ENCODE data around the gene DNPEP.

The DNPEP gene

GRCh38 chr2:219385958-219386520, 1.7 kb downstream of the DNPEP start:
- Histone ChIP-seq H3K4me3 (ENCODE audit: severe bottlenecking) (no peak overlapping the region), H3K27me3 (ENCODE audit: insufficient read depth, poor library complexity, severe bottlenecking) (peaks cover 3% of the 10 kb centered on the region), H3K9me3 (ENCODE audit: severe bottlenecking) (no peaks in the 10 kb centered on the region), H3K4me1 (ENCODE audit: insufficient read depth, poor library complexity, severe bottlenecking) (no peaks in the 10 kb centered on the region), H3K27ac (ENCODE audit: poor library complexity, severe bottlenecking) (no peak overlapping the region), H3K36me3 (ENCODE audit: low read depth) (peaks cover 24% of the 10 kb centered on the region)
- no peak for ATAC-seq (ENCODE audit: low read depth)
- no peak for TF ChIP-seq CTCF (IDR thresholded peaks at IDR 0.05; ENCODE audit: poor library complexity, severe bottlenecking)
- DNase-seq (ENCODE audit: low spot score) = no peak

GRCh38 chr2:219384859-219385258, 2.9 kb downstream of the DNPEP start:
- Histone ChIP-seq H3K27ac (ENCODE audit: poor library complexity, severe bottlenecking) (no peak overlapping the region), H3K4me1 (ENCODE audit: insufficient read depth, poor library complexity, severe bottlenecking) (no peaks in the 10 kb centered on the region), H3K36me3 (ENCODE audit: low read depth) (peaks cover 29% of the 10 kb centered on the region), H3K27me3 (ENCODE audit: insufficient read depth, poor library complexity, severe bottlenecking) (peaks cover under 1% of the 10 kb centered on the region), H3K9me3 (ENCODE audit: severe bottlenecking) (no peaks in the 10 kb centered on the region), H3K4me3 (ENCODE audit: severe bottlenecking) (no peak overlapping the region)
- no peak for TF ChIP-seq CTCF (IDR thresholded peaks at IDR 0.05; ENCODE audit: poor library complexity, severe bottlenecking)
- DNase-seq (ENCODE audit: low spot score) (no peak), ATAC-seq (ENCODE audit: low read depth) (no peak)

- no peak overlapping the region for H3K4me3 ChIP-seq (ENCODE audit: severe bottlenecking)
- H3K36me3 ChIP-seq (ENCODE audit: low read depth) = peaks cover 29% of the 10 kb centered on the region
- H3K27me3 ChIP-seq (ENCODE audit: insufficient read depth, poor library complexity, severe bottlenecking) = no peaks in the 10 kb centered on the region
- H3K27ac ChIP-seq (ENCODE audit: poor library complexity, severe bottlenecking) = no peak overlapping the region
- no peak for DNase-seq (ENCODE audit: low spot score)
- no peaks in the 10 kb centered on the region for H3K4me1 ChIP-seq (ENCODE audit: insufficient read depth, poor library complexity, severe bottlenecking)
- ATAC-seq (ENCODE audit: low read depth) = no peak
- no peak for TF ChIP-seq CTCF (IDR thresholded peaks at IDR 0.05; ENCODE audit: poor library complexity, severe bottlenecking)
- H3K9me3 ChIP-seq (ENCODE audit: severe bottlenecking) = no peaks in the 10 kb centered on the region
Observed at GRCh38 chr2:219384083-219384713, 3.5 kb downstream of the DNPEP start.

- no peak overlapping the region for H3K27ac ChIP-seq (ENCODE audit: poor library complexity, severe bottlenecking)
- ATAC-seq (ENCODE audit: low read depth) = no peak
- DNase-seq (ENCODE audit: low spot score) = no peak
- no peak overlapping the region for H3K4me3 ChIP-seq (ENCODE audit: severe bottlenecking)
- peaks cover 29% of the 10 kb centered on the region for H3K36me3 ChIP-seq (ENCODE audit: low read depth)
- no peaks in the 10 kb centered on the region for H3K27me3 ChIP-seq (ENCODE audit: insufficient read depth, poor library complexity, severe bottlenecking)
- no peaks in the 10 kb centered on the region for H3K9me3 ChIP-seq (ENCODE audit: severe bottlenecking)
- no peak for TF ChIP-seq CTCF (IDR thresholded peaks at IDR 0.05; ENCODE audit: poor library complexity, severe bottlenecking)
- H3K4me1 ChIP-seq (ENCODE audit: insufficient read depth, poor library complexity, severe bottlenecking) = no peaks in the 10 kb centered on the region
Observed at GRCh38 chr2:219381448-219381847, 6.3 kb downstream of the DNPEP start.

GRCh38 chr2:219380926-219381325, 6.8 kb downstream of the DNPEP start:
- Histone ChIP-seq H3K36me3 (ENCODE audit: low read depth) (peaks cover 25% of the 10 kb centered on the region), H3K27me3 (ENCODE audit: insufficient read depth, poor library complexity, severe bottlenecking) (no peaks in the 10 kb centered on the region), H3K27ac (ENCODE audit: poor library complexity, severe bottlenecking) (no peak overlapping the region), H3K4me3 (ENCODE audit: severe bottlenecking) (no peak overlapping the region), H3K4me1 (ENCODE audit: insufficient read depth, poor library complexity, severe bottlenecking) (no peaks in the 10 kb centered on the region), H3K9me3 (ENCODE audit: severe bottlenecking) (no peaks in the 10 kb centered on the region)
- DNase-seq (ENCODE audit: low spot score) (no peak), ATAC-seq (ENCODE audit: low read depth) (no peak)
- TF ChIP-seq CTCF (IDR thresholded peaks at IDR 0.05; ENCODE audit: poor library complexity, severe bottlenecking) = no peak

Data from RWPE2 (cell line).